H1 (cell line): ENCODE data around the gene IBSP. TPM values are rescaled to one million over a fixed set of nuclear protein-coding genes. Genes with fewer than 3 reads are reported as not detected.

Source experiments
- EZH2 ChIP-seq: fragments of 200-600 bp; sonication (generic); IDR thresholded peaks from 2 replicates; pipeline ENCODE4 v1.7.1; 2012; ENCODE audit warnings: low read depth, mild to moderate bottlenecking, moderate library complexity, low read length, inconsistent platforms; ENCODE audit not compliant: severe bottlenecking
- RXRA ChIP-seq: IDR thresholded peaks from 2 replicates; pipeline ENCODE4 v1.6.1; 2011; ENCODE audit warnings: low read depth, mild to moderate bottlenecking, low read length, moderate library complexity; ENCODE audit not compliant: insufficient read depth
- polyA plus RNA-seq, 7 experiments: library from polyadenylated mRNA; depleted of rRNA in 3 of 7; stranded (reverse) in 5 of 7; unstranded in 2 of 7; fragments of >200 nt in 5 of 7; fragments of 200-250 nt in 2 of 7; gene quantifications; 1 replicate in 5 of 7; 2 replicates in 1 of 7; 4 replicates in 1 of 7; pipeline versions ENCODE4 v1.2.1 to v1.2.3, GENCODE V29; 2011 to 2013; ENCODE audit warnings: missing spikeins in 2 of 7, mixed read lengths in 2 of 7
- total RNA-seq: library from RNA; stranded (reverse); fragmentation: NEBNext Ultra II Directional; extraction: Animal tissue kit (Norgen Biotek cat#: 25700); gene quantifications from 2 replicates; pipeline ENCODE4 v1.2.1, GENCODE V29; 2021
- TF ChIP-seq, protein P1 (sequence below): IDR thresholded peaks from 2 replicates; pipeline ENCODE4 v1.6.1; 2011; ENCODE audit warnings: low read depth, mild to moderate bottlenecking, low read length; ENCODE audit not compliant: insufficient read depth

IBSP gene
- total and polyA plus RNA-seq, 2 of the 8 experiments (the other 6 are each of a cell fraction or from before 2014, with no cell fraction given): not detected

DNA sequence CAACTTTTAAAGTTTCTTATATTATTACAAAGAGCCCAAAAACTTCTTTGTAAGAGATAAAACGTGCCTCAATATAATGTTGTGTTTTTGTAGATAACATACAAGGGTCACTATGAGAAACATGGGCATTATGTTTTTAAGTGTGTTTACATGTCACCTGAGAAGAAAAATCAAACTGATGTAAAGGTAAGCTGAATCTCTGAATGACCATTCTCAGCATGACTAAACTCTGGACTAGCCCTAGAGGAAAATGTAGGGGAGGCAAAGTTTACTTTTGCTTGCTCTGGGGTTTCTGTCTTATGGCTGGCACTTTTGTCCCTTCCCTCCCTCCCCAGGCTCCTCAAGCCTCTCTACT is 40.2 kb downstream of the IBSP start (continued):
- TF ChIP-seq EZH2 (no peak), RXRA (no peak)
- TF ChIP-seq, protein P1, sequence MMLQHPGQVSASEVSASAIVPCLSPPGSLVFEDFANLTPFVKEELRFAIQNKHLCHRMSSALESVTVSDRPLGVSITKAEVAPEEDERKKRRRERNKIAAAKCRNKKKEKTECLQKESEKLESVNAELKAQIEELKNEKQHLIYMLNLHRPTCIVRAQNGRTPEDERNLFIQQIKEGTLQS: no peak
